Measurements from ENCODE around the gene TENM4. TPM values are rescaled to one million over a fixed set of nuclear protein-coding genes. Genes with fewer than 3 reads are reported as not detected.

The TENM4 gene
- total RNA-seq, 1 donor from 2014 or later, result 0.63 TPM

GRCh38 chr11:78657441-78657840, 783.4 kb downstream of the TENM4 start:
- no peak for DNase-seq
- no peak for TF ChIP-seq CTCF (IDR thresholded peaks at IDR 0.05; ENCODE audit: borderline replicate concordance)
- H3K36me3 ChIP-seq, result no peaks in the 10 kb centered on the region
- peaks cover 6% of the 10 kb centered on the region for H3K27me3 ChIP-seq (ENCODE audit: low read depth)
- H3K9me3 ChIP-seq (replicated peaks), result no peaks in the 10 kb centered on the region
- no peak overlapping the region for H3K4me3 ChIP-seq
- no peak overlapping the region for H3K27ac ChIP-seq (replicated peaks)
- intact Hi-C loops (cut with micrococcal nuclease), result no loop called here
- no peaks in the 10 kb centered on the region for H3K4me1 ChIP-seq

- intact Hi-C loops (cut with micrococcal nuclease), result no loop called here
These were observed 783.8 kb downstream of the TENM4 start for GRCh38 chr11:78656984-78657383.

GRCh38 chr11:78656327-78656726, 784.5 kb downstream of the TENM4 start:
- DNase-seq, result no peak
- H3K36me3 ChIP-seq, result no peaks in the 10 kb centered on the region
- H3K4me3 ChIP-seq, result no peak overlapping the region
- H3K9me3 ChIP-seq (replicated peaks), result no peaks in the 10 kb centered on the region
- intact Hi-C loops (cut with micrococcal nuclease), result no loop called here
- H3K27me3 ChIP-seq (ENCODE audit: low read depth), result peaks cover 6% of the 10 kb centered on the region
- no peak for TF ChIP-seq CTCF (IDR thresholded peaks at IDR 0.05; ENCODE audit: borderline replicate concordance)
- no peak overlapping the region for H3K27ac ChIP-seq (replicated peaks)
- no peaks in the 10 kb centered on the region for H3K4me1 ChIP-seq

More at GRCh38 chr11:78656984-78657383, 783.8 kb downstream of the TENM4 start:
- Histone ChIP-seq H3K36me3 (no peaks in the 10 kb centered on the region), H3K4me3 (no peak overlapping the region), H3K27ac (replicated peaks) (no peak overlapping the region), H3K4me1 (no peaks in the 10 kb centered on the region), H3K9me3 (replicated peaks) (no peaks in the 10 kb centered on the region), H3K27me3 (ENCODE audit: low read depth) (peaks cover 6% of the 10 kb centered on the region)
- no peak for TF ChIP-seq CTCF (IDR thresholded peaks at IDR 0.05; ENCODE audit: borderline replicate concordance)
- DNase-seq, result no peak

- intact Hi-C loops (cut with micrococcal nuclease), result no loop called here
- no peak for DNase-seq
- H3K4me1 ChIP-seq, result no peaks in the 10 kb centered on the region
- TF ChIP-seq CTCF (IDR thresholded peaks at IDR 0.05; ENCODE audit: borderline replicate concordance), result no peak
- H3K36me3 ChIP-seq, result no peaks in the 10 kb centered on the region
- no peaks in the 10 kb centered on the region for H3K9me3 ChIP-seq (replicated peaks)
- H3K4me3 ChIP-seq, result no peak overlapping the region
- peaks cover 6% of the 10 kb centered on the region for H3K27me3 ChIP-seq (ENCODE audit: low read depth)
- no peak overlapping the region for H3K27ac ChIP-seq (replicated peaks)
These were observed 785.3 kb downstream of the TENM4 start for GRCh38 chr11:78655561-78655960.

GRCh38 chr11:78654866-78655265, 786.0 kb downstream of the TENM4 start:
- Histone ChIP-seq H3K4me1 (no peaks in the 10 kb centered on the region), H3K9me3 (replicated peaks) (no peaks in the 10 kb centered on the region), H3K27me3 (ENCODE audit: low read depth) (peaks cover 12% of the 10 kb centered on the region), H3K4me3 (no peak overlapping the region), H3K36me3 (no peaks in the 10 kb centered on the region), H3K27ac (replicated peaks) (no peak overlapping the region)
- intact Hi-C loops (cut with micrococcal nuclease), result no loop called here
- DNase-seq, result no peak
- no peak for TF ChIP-seq CTCF (IDR thresholded peaks at IDR 0.05; ENCODE audit: borderline replicate concordance)

GRCh38 chr11:78654071-78654470, 786.8 kb downstream of the TENM4 start:
- no peaks in the 10 kb centered on the region for H3K4me1 ChIP-seq
- H3K4me3 ChIP-seq, result no peak overlapping the region
- H3K36me3 ChIP-seq, result no peaks in the 10 kb centered on the region
- intact Hi-C loops (cut with micrococcal nuclease), result no loop called here
- H3K27ac ChIP-seq (replicated peaks), result no peak overlapping the region
- TF ChIP-seq CTCF (IDR thresholded peaks at IDR 0.05; ENCODE audit: borderline replicate concordance), result no peak
- DNase-seq, result no peak
- peaks cover 17% of the 10 kb centered on the region for H3K27me3 ChIP-seq (ENCODE audit: low read depth)
- no peaks in the 10 kb centered on the region for H3K9me3 ChIP-seq (replicated peaks)
